Posterior vena cava (tissue), 2 donors: ENCODE results near the gene WWOX. TPM values are rescaled to one million over a fixed set of nuclear protein-coding genes. Genes with fewer than 3 reads are reported as not detected.
"Not testable (repeated sequence)": the region's sequence is repeated elsewhere in the genome, so short reads cannot be mapped to it uniquely, and the experiment has no call there.

ENCODE experiments used
- DNase-seq: peaks from one replicate; pipeline ENCODE4 v3.0.0-alpha.2; 2020; ENCODE audit warnings: low spot score
- intact Hi-C, 2 donors: fragments of 100-400 bp; cut with DNase I; formaldehyde crosslinking; loops; one replicate each; pipeline versions ENCODE4 v1.14.1 to v1.14.2; 2022 to 2023
- total RNA-seq, 2 donors: library from RNA; stranded (reverse); fragmentation: NEBNext Ultra II Directional; extraction: Animal tissue kit (Norgen Biotek cat#: 25700); gene quantifications; one replicate each; pipeline ENCODE4 v1.2.1, GENCODE V29; 2021
- donor health status: DM: yes; HTN: yes; CAD: no.
- donor health status: DM: yes; HTN: yes; CAD: no.

WWOX gene
- total RNA-seq, 2 donors from 2014 or later = 12.5 to 16.9 TPM

DNA sequence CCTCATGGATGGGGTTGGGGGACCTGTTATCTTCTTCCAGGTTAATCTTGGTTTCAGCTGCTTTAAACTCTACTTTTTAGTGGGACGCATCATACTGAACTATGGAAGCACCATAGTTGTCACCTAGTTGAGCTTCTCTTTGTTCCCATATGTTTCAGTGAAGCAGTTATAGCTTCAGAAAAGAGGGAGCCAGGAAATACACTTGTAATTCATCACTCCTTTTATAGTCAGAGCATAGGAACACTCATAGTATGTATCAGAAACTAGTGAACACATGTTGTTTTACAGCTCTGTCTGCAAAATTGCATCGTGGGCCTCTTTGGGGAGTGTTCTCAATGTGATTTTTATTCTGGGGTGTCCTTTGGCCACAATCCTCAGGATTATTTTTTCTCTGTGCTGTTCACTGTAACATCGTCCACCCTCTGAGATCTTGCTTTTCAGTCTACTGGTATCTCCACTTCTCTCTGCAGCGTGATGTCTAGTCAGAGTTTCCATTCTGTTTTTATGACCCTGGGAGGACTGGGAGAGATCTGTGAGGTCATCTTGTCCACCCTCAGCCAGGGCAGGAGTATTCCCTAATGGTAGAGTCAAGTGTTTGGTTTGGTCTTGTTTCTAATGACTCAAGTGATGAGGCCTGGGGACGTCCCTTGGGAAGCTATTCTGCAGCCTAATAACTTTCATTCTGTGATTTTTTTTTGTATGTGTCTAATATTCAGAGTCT lies 585.4 kb downstream of the WWOX start:
- no peak for DNase-seq
- intact Hi-C loops = no loop called here

DNA sequence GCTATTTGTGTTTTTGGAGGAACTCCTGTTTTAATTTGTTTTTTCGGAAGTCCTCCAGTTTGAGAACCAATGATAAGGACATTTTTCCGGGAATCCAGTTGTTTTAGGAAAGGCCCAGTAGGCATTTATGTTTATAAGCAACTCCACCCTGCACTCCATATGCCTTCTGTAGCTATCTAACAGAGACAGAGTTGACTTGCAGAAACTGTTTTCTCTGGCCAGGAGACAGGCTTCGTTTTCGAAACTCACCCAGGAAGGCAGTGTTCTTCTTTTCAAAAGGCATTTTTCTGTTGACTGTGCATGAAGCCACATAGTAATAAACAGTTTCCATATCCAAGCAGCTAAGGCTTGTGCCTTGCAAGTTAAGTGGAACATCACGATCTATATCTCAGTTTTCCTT lies 587.1 kb downstream of the WWOX start:
- no peak for DNase-seq
- intact Hi-C loops = no loop called here

DNA sequence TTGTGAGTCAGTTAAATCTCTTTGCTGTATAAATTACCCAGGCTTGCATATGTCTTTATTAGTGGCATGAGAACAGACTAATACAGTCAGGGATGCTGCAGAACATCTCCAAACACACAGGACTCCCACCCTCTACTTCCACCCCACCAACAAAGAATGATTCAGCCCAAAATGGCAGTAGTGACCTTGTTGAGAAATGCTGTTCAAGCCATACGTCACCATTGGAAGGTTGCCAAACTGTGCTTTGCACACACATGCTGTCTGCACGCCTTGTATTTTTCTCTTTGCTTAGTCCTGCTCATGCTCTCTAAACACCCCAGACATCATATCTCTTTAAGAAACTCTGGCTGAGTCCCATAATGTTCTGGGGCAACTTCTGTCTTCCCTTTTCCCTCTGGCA lies 589.6 kb downstream of the WWOX start:
- DNase-seq = no peak
- intact Hi-C loops = no loop called here

DNA sequence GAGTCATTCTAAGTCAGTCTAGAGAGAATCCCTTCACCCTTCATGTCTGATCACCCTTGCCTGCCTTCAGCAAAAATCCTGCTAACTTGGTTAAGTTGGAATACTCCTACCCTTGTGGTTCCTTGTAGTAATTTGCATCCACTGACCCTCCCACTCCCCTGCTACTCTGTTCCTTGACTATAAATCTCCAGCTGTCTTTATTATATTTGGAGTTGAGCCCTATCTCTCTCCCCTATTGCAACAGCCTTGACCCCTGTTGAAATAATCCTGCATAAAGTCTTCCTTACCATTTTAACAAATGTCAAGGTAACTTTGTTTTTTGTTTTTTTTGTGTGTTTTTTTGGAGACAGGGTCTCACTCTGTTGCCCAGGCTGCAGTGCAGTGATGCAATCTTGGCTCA lies 590.1 kb downstream of the WWOX start:
- no peak for DNase-seq
- intact Hi-C loops = no loop called here

DNA sequence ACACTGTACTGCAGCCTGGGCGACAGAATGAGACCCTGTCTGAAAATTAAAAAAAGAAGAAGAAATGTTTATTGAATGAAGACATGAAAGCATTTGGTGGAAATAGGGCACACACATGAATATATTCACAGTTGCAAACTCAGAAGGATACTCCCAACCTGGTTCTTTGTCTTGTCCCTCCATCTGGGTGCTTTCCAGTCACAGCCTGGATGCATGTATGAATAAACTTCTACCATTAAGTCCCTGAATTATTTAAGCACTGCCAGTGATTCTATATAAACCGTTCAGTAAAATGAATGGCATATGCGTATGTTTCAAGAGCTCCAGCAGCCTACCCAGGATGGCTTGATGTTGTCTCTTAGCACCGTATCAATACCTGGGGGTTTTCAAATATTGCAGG lies 591.1 kb downstream of the WWOX start:
- intact Hi-C loops = no loop called here
- no peak for DNase-seq

DNA sequence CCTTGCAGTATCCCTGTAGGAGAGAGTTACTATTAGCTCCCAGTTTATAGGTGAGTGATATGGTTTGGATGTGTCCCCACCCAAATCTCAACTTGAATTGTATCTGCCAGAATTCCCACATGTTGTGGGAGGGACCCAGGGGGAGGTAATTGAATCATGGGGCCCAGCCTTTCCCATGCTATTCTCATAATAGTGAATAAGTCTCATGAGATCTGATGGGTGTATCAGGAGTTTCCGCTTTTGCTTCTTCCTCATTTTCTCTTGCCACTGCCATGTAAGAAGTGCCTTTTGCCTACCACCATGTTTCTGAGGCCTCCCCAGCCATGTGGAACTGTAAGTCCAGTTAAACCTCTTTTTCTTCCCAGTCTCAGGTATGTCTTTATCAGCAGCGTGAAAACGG lies 592.3 kb downstream of the WWOX start:
- intact Hi-C loops, DNase-seq: not testable (repeated sequence)

DNA sequence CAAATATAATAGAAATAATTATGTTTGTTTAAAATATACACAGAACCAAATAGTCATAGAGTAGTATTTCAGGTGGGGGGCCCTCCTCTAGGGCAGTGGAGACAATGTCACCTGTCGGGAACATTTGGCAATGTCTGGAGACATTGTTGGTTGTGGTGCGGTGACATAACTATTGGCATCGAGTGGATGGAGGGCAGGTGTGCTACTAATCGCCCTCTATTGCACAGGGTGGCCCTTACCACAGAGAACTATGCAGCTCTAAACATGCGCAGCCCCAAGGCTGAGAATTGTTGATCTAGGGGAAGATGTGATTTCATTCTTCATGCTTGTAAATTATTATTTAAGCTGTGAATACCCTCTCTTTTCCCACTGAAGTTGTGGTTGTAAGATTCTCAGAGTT lies 594.0 kb downstream of the WWOX start:
- intact Hi-C loops = no loop called here
- no peak for DNase-seq

DNA sequence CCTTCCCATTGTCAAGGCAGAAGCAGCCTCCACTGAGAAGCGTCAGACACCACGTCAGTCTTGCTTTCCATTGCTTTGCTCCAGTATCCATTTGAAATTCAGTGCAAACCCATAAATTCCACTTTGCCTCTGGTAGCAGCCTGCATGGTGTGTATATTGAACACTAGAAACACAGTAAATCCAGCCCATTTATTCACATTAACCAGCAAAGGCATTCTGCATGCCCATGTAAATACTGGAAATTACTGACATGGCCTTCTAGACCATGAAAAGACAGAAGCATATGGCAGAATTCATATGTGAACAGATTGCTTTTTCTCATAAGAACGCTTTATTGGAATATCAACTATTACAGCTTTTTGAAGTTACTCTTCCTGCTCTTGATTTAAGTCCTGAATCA lies 595.0 kb downstream of the WWOX start:
- intact Hi-C loops = no loop called here
- no peak for DNase-seq

DNA sequence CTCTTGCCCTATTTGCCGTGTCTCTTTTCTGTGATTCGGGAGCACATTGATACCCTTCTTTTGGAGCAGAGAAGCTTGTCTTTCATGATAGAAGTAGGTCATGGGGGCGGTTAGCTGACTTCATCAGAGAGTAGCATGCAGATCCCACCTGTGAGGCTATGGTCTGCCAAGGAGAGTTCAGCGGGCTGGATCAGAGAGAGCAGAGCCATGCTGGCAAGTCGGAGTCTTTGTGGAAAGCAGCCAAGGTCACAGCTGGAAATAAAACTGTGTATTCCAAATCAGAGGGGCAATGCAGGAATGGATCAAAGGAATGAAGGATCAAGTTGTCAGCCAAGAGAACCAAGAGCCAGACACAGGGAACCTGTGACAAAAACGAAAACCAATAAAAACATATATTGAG lies 595.9 kb downstream of the WWOX start:
- no peak for DNase-seq
- intact Hi-C loops = no loop called here

DNA sequence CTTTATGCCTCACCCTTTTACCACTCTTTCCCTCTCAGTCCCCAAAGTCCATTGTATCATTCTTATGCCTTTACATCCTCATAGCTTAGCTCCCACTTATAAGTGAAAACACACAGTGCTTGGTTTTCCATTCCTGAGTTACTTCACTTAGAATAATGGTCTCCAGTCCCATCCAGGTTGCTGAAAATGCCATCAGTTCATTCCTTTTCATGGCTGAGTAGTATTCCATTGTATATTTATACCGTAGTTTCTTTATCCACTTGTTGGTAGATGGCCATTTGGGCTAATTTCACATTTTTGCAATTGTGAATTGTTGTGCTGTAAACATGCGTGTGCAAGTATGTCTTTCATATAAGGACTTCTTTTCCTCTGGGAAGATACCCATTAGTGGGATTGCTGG lies 597.3 kb downstream of the WWOX start:
- intact Hi-C loops = no loop called here
- DNase-seq = no peak

DNA sequence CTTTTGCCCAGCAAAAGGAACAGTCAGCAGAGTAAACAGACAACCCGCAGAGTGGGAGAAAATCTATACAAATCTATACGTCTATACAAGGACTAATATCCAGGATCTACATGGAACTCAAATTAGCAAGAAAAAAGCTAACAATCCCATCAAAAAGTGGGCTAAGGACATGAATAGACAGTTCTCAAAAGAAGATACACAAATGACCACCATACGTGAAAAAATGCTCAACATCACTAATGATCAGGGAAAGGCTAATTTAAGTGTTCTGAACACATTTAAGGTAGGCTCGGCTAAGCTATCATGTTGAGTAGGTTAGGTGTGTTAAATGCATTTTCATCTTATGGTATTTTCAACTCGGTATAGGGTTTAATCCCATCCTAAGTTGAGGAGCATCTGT lies 598.0 kb downstream of the WWOX start:
- no peak for DNase-seq
- intact Hi-C loops = no loop called here

DNA sequence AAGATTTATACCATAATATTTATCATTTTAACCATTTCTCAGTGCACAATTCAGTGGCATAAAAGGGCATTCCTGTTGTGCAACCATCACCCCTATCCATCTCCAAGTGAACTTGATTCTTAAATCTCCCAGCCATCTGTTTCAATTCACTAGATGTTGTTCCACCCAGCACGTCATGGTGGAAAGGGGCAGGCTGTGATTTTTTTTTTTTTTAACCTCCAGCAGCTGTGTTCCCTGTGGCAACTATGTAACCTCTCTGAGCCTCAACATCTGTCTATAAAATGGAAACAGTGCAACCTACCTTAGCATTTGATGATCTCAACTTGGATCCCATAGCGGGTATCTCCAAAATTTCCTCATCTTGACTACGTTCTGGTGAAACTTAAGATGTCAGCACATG lies 604.5 kb downstream of the WWOX start:
- DNase-seq = no peak
- intact Hi-C loops = no loop called here

DNA sequence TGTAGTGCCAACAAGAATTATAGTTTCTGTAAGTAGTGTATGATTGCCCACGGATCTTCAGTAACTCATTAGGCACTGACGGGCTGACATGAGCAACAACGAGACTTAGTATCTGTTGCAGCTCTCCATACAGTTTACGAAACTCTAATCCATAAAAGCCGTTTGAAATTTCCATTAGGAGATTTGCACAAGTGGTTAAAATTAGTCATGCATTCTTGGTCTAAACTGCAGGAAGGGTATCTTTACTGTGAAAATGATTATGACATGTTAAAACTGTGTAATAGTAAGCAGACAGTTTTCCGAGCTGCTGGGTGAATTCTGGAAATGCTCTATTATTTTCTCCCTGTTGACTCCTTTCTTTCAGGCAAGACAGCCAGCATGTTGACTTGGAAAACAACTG lies 605.0 kb downstream of the WWOX start:
- intact Hi-C loops = no loop called here
- DNase-seq = no peak

DNA sequence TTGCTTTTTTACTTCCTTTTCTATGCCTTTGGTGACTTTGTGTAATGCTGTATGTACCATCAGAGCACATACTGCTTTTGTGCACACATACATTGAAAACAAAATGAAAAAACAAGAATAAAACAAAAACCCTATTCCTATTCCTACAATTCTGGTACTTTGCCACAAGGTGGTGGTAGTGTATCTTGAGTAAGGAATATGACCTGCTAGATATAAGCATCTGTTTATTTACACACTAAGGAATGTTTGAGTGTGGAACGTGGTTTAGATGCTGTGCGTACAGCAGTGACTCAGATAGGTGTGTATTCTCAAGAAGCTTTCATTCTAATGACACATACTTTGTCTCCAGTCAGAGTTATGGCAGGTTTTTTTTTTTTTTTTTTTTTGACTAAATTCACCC lies 606.2 kb downstream of the WWOX start:
- intact Hi-C loops = no loop called here
- no peak for DNase-seq

DNA sequence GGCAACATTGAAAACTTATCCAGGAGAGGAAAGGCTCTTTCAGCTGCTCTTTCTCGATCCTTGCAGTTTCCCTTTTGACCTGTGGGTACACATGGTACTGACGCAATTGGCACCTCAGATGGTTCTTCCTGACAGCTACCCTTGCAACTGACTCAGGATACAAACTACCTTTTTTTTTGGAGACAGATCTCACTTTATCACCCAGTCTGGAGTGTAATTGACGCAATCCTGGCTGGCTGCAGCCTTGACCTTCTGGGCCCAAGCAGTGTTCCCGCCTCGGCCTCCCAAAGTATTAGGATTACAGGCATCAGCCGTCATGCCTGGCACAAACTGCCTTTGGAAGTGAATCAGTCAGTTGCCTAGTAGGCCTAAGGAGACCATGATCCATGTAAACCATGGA lies 607.2 kb downstream of the WWOX start:
- intact Hi-C loops = no loop called here

DNA sequence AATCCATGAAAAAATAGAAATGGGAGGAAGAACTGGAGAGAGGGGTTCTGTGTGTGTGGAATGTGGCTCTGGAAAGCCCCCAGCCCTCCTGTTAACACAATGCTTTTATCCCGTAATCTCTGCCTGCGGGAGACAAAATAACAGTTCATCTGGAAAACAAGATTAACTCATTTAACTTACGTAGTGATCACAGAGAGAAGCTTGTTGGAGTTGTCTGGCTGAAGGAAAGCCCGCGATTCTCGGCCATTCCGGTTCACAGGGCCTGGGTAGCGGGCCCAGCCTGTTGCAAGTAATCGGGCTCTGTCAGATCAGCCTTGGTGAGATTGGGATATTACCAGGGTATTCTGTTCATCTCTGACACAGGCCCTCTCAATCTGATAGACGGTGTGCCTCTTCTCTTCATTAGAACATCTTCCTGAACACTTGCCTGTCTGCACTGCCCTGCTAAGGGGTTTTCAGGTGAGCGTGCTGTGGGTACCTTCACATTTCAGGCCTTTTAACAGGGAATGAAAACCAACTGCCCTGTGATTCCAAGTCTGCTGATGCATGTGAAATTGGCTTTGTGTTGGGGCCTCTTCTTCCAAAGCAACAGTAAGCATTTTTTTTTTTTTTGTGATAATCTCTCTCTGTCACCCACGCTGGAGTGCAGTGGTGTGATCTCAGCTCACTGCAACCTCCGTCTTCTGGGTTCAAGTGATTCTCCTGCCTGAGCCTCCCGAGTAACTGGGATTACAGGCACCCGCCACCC lies 609.9 kb downstream of the WWOX start:
- DNase-seq = no peak
- intact Hi-C loops = no loop called here

More for the DNA sequence above, 607.2 kb downstream of the WWOX start:
- DNase-seq = no peak

DNA sequence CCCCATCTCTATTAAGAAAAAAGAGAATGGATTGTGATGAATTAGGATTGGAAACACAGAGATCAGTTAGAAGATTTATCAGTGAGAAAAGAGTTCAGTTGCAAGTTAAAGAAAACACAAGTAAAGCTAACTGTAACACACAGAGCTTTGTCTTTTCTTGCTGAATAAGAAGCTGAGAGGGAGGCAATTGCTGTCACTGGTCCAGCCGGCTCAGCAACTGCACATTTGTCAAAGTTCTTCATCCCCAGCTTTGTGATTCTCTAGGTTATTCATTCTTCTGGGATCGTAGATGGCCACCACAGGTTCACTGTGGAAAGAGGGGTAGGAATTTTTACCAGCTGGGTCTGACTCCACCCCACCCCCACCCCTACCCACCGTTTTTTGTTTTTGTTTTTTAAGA lies 615.7 kb downstream of the WWOX start:
- no peak for DNase-seq
- intact Hi-C loops = no loop called here

DNA sequence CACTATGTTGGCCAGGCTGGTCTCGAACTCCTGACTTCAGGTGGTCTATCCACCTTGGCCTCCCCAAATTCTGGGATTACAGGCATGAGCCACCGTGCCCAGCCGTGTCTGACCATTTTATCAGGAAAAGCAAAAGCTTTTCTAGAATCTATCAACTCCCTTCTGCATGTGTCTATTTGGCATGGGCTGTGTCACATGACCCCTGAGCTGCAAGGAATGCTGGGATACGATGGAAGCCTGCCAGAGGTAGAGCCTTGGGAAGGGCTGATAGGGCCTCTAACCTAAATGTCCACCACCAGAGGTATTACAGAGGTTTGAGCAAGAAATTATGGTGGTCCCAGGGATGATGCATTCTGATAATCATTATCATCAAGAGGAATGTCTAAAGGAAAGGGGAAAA lies 616.2 kb downstream of the WWOX start:
- DNase-seq = no peak
- intact Hi-C loops = no loop called here

DNA sequence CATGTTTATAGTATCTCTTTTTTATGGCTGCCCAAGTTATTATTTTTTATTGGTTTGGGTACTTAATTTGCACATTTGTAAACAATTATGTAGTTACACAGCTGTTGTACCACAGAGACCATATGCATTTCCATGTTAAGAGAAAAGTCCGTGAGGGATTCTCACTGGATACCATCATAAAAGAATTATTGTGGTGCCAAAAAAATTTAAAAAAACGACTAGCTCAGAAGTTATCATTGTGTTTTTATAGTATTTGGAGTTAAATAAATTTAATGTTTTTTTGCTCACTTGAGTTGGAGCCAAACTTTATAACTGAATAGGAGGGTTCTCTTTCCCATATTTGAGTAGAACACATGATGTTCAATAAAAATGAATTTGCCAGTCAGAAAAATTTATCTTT lies 618.7 kb downstream of the WWOX start:
- DNase-seq = no peak
- intact Hi-C loops = no loop called here

DNA sequence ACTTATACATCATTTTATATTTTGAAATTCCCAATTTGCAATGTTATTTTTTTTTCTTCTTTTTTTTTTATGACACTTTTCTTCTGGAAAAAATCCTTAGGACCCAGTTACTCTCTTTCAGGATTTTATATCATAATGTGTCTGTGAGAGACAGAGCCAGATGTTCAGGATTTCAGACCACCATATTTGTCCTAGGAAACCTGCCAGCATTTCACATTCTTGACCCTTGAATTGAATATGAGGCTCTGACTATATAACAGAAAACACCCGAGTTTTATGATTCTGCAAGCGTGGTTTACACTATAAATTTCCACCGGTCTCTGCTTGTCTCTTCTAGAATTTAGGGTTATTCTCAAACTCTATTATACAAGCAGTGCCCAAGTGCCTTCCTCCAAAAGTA lies 621.0 kb downstream of the WWOX start:
- DNase-seq = no peak
- intact Hi-C loops = no loop called here

DNA sequence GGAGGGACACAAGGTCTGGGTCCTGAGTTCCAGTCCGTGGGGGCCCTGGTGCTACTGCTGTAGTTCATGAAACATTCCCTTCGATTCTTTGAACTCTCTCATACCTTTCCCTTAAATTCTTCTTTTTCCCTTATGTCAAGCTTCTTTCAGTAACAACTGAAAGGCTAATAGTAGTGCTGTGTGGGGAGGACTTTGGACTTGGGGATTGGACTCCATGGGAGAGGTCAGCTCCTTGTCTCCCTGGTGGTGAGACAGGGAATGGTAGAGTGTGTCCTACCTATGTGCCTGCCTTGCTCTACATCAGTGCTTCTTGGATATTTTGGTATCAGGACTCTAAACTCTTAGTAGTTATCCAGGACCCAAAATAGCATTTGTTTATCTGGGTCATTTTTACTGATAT lies 628.1 kb downstream of the WWOX start:
- DNase-seq = no peak
- intact Hi-C loops = no loop called here
